A549 (cell line): ENCODE measurements around the gene USP54.

ENCODE experiments used
- CBX8 ChIP-seq: fragments of 200-600 bp; sonication (generic); IDR thresholded peaks from 2 replicates; pipeline ENCODE4 v1.6.1; 2016
- CTCF ChIP-seq: fragments of >200 bp; sonication (Bioruptor Twin); formaldehyde crosslinking; IDR thresholded peaks from 3 replicates; pipeline ENCODE4 v1.5.1; 2016
- ELK1 ChIP-seq: fragments of 150-350 bp; IDR thresholded peaks from 2 replicates; pipeline ENCODE4 v1.6.1; 2014; ENCODE audit warnings: low read depth, mild to moderate bottlenecking, low read length
- EP300 ChIP-seq, 2 experiments: fragments of >200 bp; sonication (Bioruptor Twin); formaldehyde crosslinking; IDR thresholded peaks; 2 replicates in 1 of 2; 3 replicates in 1 of 2; pipeline ENCODE4 v1.6.1; 2016 to 2017
- HMGXB4 ChIP-seq: fragments of 250-450 bp; sonication (Bioruptor Pico); IDR thresholded peaks from 2 replicates; pipeline ENCODE4 v1.5.0; 2021; ENCODE audit warnings: mild to moderate bottlenecking, moderate library complexity, borderline replicate concordance
- HOXA7 ChIP-seq: fragments of 250-450 bp; sonication (Bioruptor Pico); IDR thresholded peaks from 2 replicates; pipeline ENCODE4 v1.5.0; 2020; ENCODE audit warnings: mild to moderate bottlenecking, moderate library complexity
- KDM1A ChIP-seq: fragments of 200-600 bp; sonication (generic); IDR thresholded peaks from 2 replicates; pipeline ENCODE4 v1.6.1; 2016; ENCODE audit warnings: low read depth, mild to moderate bottlenecking
- MAFK ChIP-seq: fragments of 450-650 bp; IDR thresholded peaks from 2 replicates; pipeline ENCODE4 v1.6.1; 2014; ENCODE audit not compliant: partially characterized antibody
- MAX ChIP-seq: IDR thresholded peaks from 2 replicates; pipeline ENCODE4 v1.6.1; 2012
- PBX3 ChIP-seq: IDR thresholded peaks from 2 replicates; pipeline ENCODE4 v1.6.1; 2012
- PHF8 ChIP-seq: fragments of 200-600 bp; sonication (generic); IDR thresholded peaks from 2 replicates; pipeline ENCODE4 v1.6.1; 2016; ENCODE audit warnings: low read depth, mild to moderate bottlenecking, antibody characterized with exemption, moderate library complexity, borderline replicate concordance
- POLR2A ChIP-seq: IDR thresholded peaks from 2 replicates; pipeline ENCODE4 v1.6.1; 2012; ENCODE audit warnings: mild to moderate bottlenecking, low read length
- POLR2AphosphoS2 ChIP-seq: conservative IDR thresholded peaks from 2 replicates; pipeline ENCODE4 v1.6.1; 2012; ENCODE audit warnings: low read length, improper control_type of control experiment, inconsistent platforms
- USF2 ChIP-seq: fragments of 450-650 bp; IDR thresholded peaks from 2 replicates; pipeline ENCODE4 v1.6.1; 2014; ENCODE audit warnings: antibody characterized with exemption

- TF ChIP-seq PBX3 (no peak), EP300 (IDR thresholded peaks at IDR 0.05) (no peak), ELK1 (no peak), CTCF (no peak), HOXA7 (CRISPR knock-in tag) (no peak), CBX8 (no peak), USF2 (no peak), POLR2A (no peak), HMGXB4 (CRISPR knock-in tag) (no peak), MAFK (no peak), POLR2AphosphoS2 (no peak), MAX (no peak), PHF8 (no peak), KDM1A (no peak)
Measured at GRCh38 chr10:73559590-73559989, 31.6 kb downstream of the USP54 start.
